IgD-negative memory B cell (primary cell): ENCODE results near the gene ASTN2. TPM values are rescaled to one million over a fixed set of nuclear protein-coding genes. Genes with fewer than 3 reads are reported as not detected.

Experiments used
- H3K27ac Mint-ChIP-seq, 3 donors: one replicate each; pipeline ENCODE4 v1.8.0; 2020 to 2022; ENCODE audit warnings: mild to moderate bottlenecking in 3 of 3, mixed read lengths in 3 of 3, moderate library complexity in 1 of 3
- H3K27me3 Mint-ChIP-seq: one replicate; pipeline ENCODE4 v1.8.0; 2021; ENCODE audit warnings: mixed read lengths
- H3K36me3 Mint-ChIP-seq: one replicate; pipeline ENCODE4 v1.8.0; 2020; ENCODE audit warnings: mild to moderate bottlenecking, mixed read lengths
- H3K4me1 Mint-ChIP-seq, 3 donors: one replicate each; pipeline ENCODE4 v1.8.0; 2020 to 2022; ENCODE audit warnings: mixed read lengths in 3 of 3, mild to moderate bottlenecking in 1 of 3
- H3K4me3 Mint-ChIP-seq, 4 donors: one replicate each; pipeline ENCODE4 v1.8.0; 2020 to 2022; ENCODE audit warnings: mild to moderate bottlenecking in 4 of 4, mixed read lengths in 4 of 4, moderate library complexity in 3 of 4
- H3K9me3 Mint-ChIP-seq, 3 donors: one replicate each; pipeline ENCODE4 v1.8.0; 2020 to 2021; ENCODE audit warnings: mixed read lengths in 3 of 3, mild to moderate bottlenecking in 1 of 3
- polyA plus RNA-seq: library from polyadenylated mRNA; unstranded; fragments of 300-500 nt; fragmentation: Illumina TruSeq; gene quantifications from one replicate; pipeline ENCODE4 v1.2.3, GENCODE V29; 2021

Gene ASTN2
- polyA plus RNA-seq, 1 donor from 2014 or later, result 2.7 TPM

GRCh38 chr9:117050007-117050406, 364.9 kb downstream of the ASTN2 start:
- Mint-ChIP-seq H3K36me3 (no peaks in the 10 kb centered on the region), H3K4me3 (no peak overlapping the region), H3K27ac (no peak overlapping the region), H3K27me3 (peaks cover 1% of the 10 kb centered on the region), H3K9me3 (peaks cover 0 to 5% (median 2%) of the 10 kb centered on the region in 3 donors), H3K4me1 (no peaks in the 10 kb centered on the region)

GRCh38 chr9:117046666-117047327, 368.1 kb downstream of the ASTN2 start:
- no peaks in the 10 kb centered on the region for H3K36me3 Mint-ChIP-seq
- H3K9me3 Mint-ChIP-seq, result peaks cover 0 to 5% (median 3%) of the 10 kb centered on the region in 3 donors
- no peaks in the 10 kb centered on the region for H3K27me3 Mint-ChIP-seq
- no peak overlapping the region for H3K27ac Mint-ChIP-seq
- no peaks in the 10 kb centered on the region for H3K4me1 Mint-ChIP-seq
- H3K4me3 Mint-ChIP-seq, result no peak overlapping the region

- Mint-ChIP-seq H3K9me3 (peaks cover 0 to 4% (median 3%) of the 10 kb centered on the region in 3 donors), H3K27ac (no peak overlapping the region), H3K4me3 (no peak overlapping the region), H3K27me3 (no peaks in the 10 kb centered on the region), H3K4me1 (no peaks in the 10 kb centered on the region), H3K36me3 (no peaks in the 10 kb centered on the region)
These were observed 370.6 kb downstream of the ASTN2 start for GRCh38 chr9:117044241-117044640.

GRCh38 chr9:117043159-117043558, 371.7 kb downstream of the ASTN2 start:
- Mint-ChIP-seq H3K27ac (no peak overlapping the region), H3K27me3 (peaks cover 2% of the 10 kb centered on the region), H3K9me3 (peaks cover 0 to 4% (median 3%) of the 10 kb centered on the region in 3 donors), H3K4me3 (no peak overlapping the region), H3K36me3 (no peaks in the 10 kb centered on the region), H3K4me1 (no peaks in the 10 kb centered on the region)

- peaks cover 2% of the 10 kb centered on the region for H3K27me3 Mint-ChIP-seq
- H3K36me3 Mint-ChIP-seq, result no peaks in the 10 kb centered on the region
- H3K4me1 Mint-ChIP-seq, result no peaks in the 10 kb centered on the region
- H3K9me3 Mint-ChIP-seq, result peaks cover 0 to 8% (median 2%) of the 10 kb centered on the region in 3 donors
- H3K27ac Mint-ChIP-seq, result no peak overlapping the region
- no peak overlapping the region for H3K4me3 Mint-ChIP-seq
These were observed 379.3 kb downstream of the ASTN2 start for GRCh38 chr9:117035546-117035945.

GRCh38 chr9:117034866-117035265, 380.0 kb downstream of the ASTN2 start:
- Mint-ChIP-seq H3K36me3 (no peaks in the 10 kb centered on the region), H3K27me3 (peaks cover 2% of the 10 kb centered on the region), H3K4me1 (no peaks in the 10 kb centered on the region), H3K4me3 (no peak overlapping the region), H3K9me3 (peaks cover 0 to 8% (median 2%) of the 10 kb centered on the region in 3 donors), H3K27ac (no peak overlapping the region)

GRCh38 chr9:117030254-117030768, 384.5 kb downstream of the ASTN2 start:
- Mint-ChIP-seq H3K4me3 (no peak overlapping the region), H3K27ac (no peak overlapping the region), H3K9me3 (peaks cover 0 to 10% (median 0%) of the 10 kb centered on the region in 3 donors), H3K27me3 (no peaks in the 10 kb centered on the region), H3K4me1 (no peaks in the 10 kb centered on the region), H3K36me3 (no peaks in the 10 kb centered on the region)

- H3K4me3 Mint-ChIP-seq, result no peak overlapping the region
- no peaks in the 10 kb centered on the region for H3K27me3 Mint-ChIP-seq
- H3K9me3 Mint-ChIP-seq, result peaks cover 0 to 12% (median 0%) of the 10 kb centered on the region in 3 donors
- H3K27ac Mint-ChIP-seq, result no peak overlapping the region
- no peaks in the 10 kb centered on the region for H3K36me3 Mint-ChIP-seq
- H3K4me1 Mint-ChIP-seq, result no peaks in the 10 kb centered on the region
These were observed 385.5 kb downstream of the ASTN2 start for GRCh38 chr9:117029341-117029740.

GRCh38 chr9:117028103-117028858, 386.6 kb downstream of the ASTN2 start:
- H3K9me3 Mint-ChIP-seq, result peaks cover 0 to 8% (median 0%) of the 10 kb centered on the region in 3 donors
- H3K36me3 Mint-ChIP-seq, result no peaks in the 10 kb centered on the region
- no peak overlapping the region for H3K27ac Mint-ChIP-seq
- no peaks in the 10 kb centered on the region for H3K4me1 Mint-ChIP-seq
- H3K4me3 Mint-ChIP-seq, result no peak overlapping the region
- no peaks in the 10 kb centered on the region for H3K27me3 Mint-ChIP-seq

- H3K27ac Mint-ChIP-seq, result no peak overlapping the region
- no peak overlapping the region for H3K4me3 Mint-ChIP-seq
- H3K4me1 Mint-ChIP-seq, result no peaks in the 10 kb centered on the region
These were observed 393.0 kb downstream of the ASTN2 start for GRCh38 chr9:117021906-117022305.

GRCh38 chr9:117018966-117019617, 395.8 kb downstream of the ASTN2 start:
- H3K36me3 Mint-ChIP-seq, result no peaks in the 10 kb centered on the region
- no peak overlapping the region for H3K4me3 Mint-ChIP-seq
- no peaks in the 10 kb centered on the region for H3K4me1 Mint-ChIP-seq
- H3K27me3 Mint-ChIP-seq, result no peaks in the 10 kb centered on the region
- H3K27ac Mint-ChIP-seq, result no peak overlapping the region
- peaks cover 0 to 2% (median 2%) of the 10 kb centered on the region in 3 donors for H3K9me3 Mint-ChIP-seq

More at GRCh38 chr9:117021906-117022305, 393.0 kb downstream of the ASTN2 start:
- peaks cover 2 to 8% (median 2%) of the 10 kb centered on the region in 3 donors for H3K9me3 Mint-ChIP-seq
- no peaks in the 10 kb centered on the region for H3K36me3 Mint-ChIP-seq
- no peaks in the 10 kb centered on the region for H3K27me3 Mint-ChIP-seq

GRCh38 chr9:117017414-117017985, 397.4 kb downstream of the ASTN2 start:
- Mint-ChIP-seq H3K4me1 (no peaks in the 10 kb centered on the region), H3K4me3 (no peak overlapping the region), H3K27ac (no peak overlapping the region), H3K9me3 (peaks cover 0 to 2% (median 2%) of the 10 kb centered on the region in 3 donors), H3K36me3 (no peaks in the 10 kb centered on the region), H3K27me3 (no peaks in the 10 kb centered on the region)

- no peaks in the 10 kb centered on the region for H3K4me1 Mint-ChIP-seq
- no peak overlapping the region for H3K27ac Mint-ChIP-seq
- H3K27me3 Mint-ChIP-seq, result no peaks in the 10 kb centered on the region
- H3K4me3 Mint-ChIP-seq, result no peak overlapping the region
- peaks cover 0 to 2% (median 0%) of the 10 kb centered on the region in 3 donors for H3K9me3 Mint-ChIP-seq
- no peaks in the 10 kb centered on the region for H3K36me3 Mint-ChIP-seq
These were observed 400.8 kb downstream of the ASTN2 start for GRCh38 chr9:117014061-117014460.

GRCh38 chr9:117013440-117013995, 401.3 kb downstream of the ASTN2 start:
- H3K9me3 Mint-ChIP-seq, result peaks cover 0 to 2% (median 0%) of the 10 kb centered on the region in 3 donors
- H3K27me3 Mint-ChIP-seq, result no peaks in the 10 kb centered on the region
- H3K4me3 Mint-ChIP-seq, result peak overlapping the region in 1 of 4 donors; percentile 67
- H3K36me3 Mint-ChIP-seq, result no peaks in the 10 kb centered on the region
- H3K27ac Mint-ChIP-seq, result no peak overlapping the region
- no peaks in the 10 kb centered on the region for H3K4me1 Mint-ChIP-seq
